Endothelial cell of umbilical vein (primary cell): Measurements from ENCODE around the gene SLC1A7. TPM values are rescaled to one million over a fixed set of nuclear protein-coding genes. Genes with fewer than 3 reads are reported as not detected.

Source experiments
- BruUV-seq: library from RNA; stranded (reverse); fragments of 400-500 nt; replicated peaks from 2 replicates; lab custom pipeline; 2021; lab: Mats Ljungman, UMichigan
- CTCF ChIA-PET: fragments of 300-600, 350-600 bp; sonication (Branson Sonifier 250); formaldehyde crosslinking; loops from one replicate; lab custom pipeline; 2021; ENCODE audit warnings: antibody characterized with exemption, inconsistent platforms; lab: Charles Lee
- POLR2A ChIA-PET: fragments of 300-600, 350-600 bp; sonication (Branson Sonifier 250); formaldehyde crosslinking; loops from one replicate; lab custom pipeline; 2021; ENCODE audit warnings: antibody characterized with exemption, inconsistent platforms; lab: Charles Lee
- DNase-seq: peaks from one replicate; pipeline ENCODE4 v3.0.0-alpha.2; 2011; ENCODE audit warnings: low read depth, low spot score
- FAIRE-seq: peaks from 2 replicates; lab custom pipeline; 2011; peaks lifted over from hg19 to GRCh38; lab: Jason Lieb, UNC
- H2AFZ ChIP-seq: 2 replicates; pipeline ENCODE4 v1.6.0; 2012; ENCODE audit warnings: low read depth, low read length, control low read depth, inconsistent platforms
- H3K27ac ChIP-seq: 2 replicates; pipeline ENCODE4 v1.5.1; 2011; ENCODE audit warnings: low read depth, mild to moderate bottlenecking, control low read depth, low read length, moderate library complexity; ENCODE audit not compliant: insufficient read depth
- H3K27me3 ChIP-seq, 2 experiments: 2 replicates each; pipeline versions ENCODE4 v1.6.0 to v1.6.1; 2011; ENCODE audit warnings: low read length in 2 of 2, mixed read lengths in 1 of 2; ENCODE audit not compliant: control insufficient read depth in 2 of 2, insufficient read depth in 2 of 2
- H3K36me3 ChIP-seq, 2 experiments: 2 replicates in 1 of 2; 3 replicates in 1 of 2; pipeline ENCODE4 v1.5.1; 2011; ENCODE audit warnings: low read length in 2 of 2, mild to moderate bottlenecking in 1 of 2, moderate library complexity in 1 of 2; ENCODE audit not compliant: control insufficient read depth in 2 of 2, insufficient read depth in 2 of 2; ENCODE audit errors: extremely low read depth in 1 of 2
- H3K4me1 ChIP-seq: 3 replicates; pipeline ENCODE4 v1.5.1; 2011; ENCODE audit warnings: mild to moderate bottlenecking, low read length; ENCODE audit not compliant: control insufficient read depth, insufficient read depth; ENCODE audit errors: extremely low read depth
- H3K4me2 ChIP-seq: 2 replicates; pipeline ENCODE4 v1.6.1; 2011; ENCODE audit warnings: low read length, control low read depth, mixed read lengths; ENCODE audit not compliant: insufficient read depth
- H3K4me3 ChIP-seq, 3 experiments: fragments of 200-600 bp in 1 of 3; sonication (generic), shearing (Covaris generic) in 1 of 3; replicated peaks in 1 of 3; 2 replicates each; pipeline ENCODE4 v1.5.1; 2011 to 2016; ENCODE audit warnings: control low read depth in 3 of 3, low read length in 3 of 3, mild to moderate bottlenecking in 2 of 3, inconsistent platforms in 1 of 3, low read depth in 1 of 3, moderate library complexity in 1 of 3; ENCODE audit not compliant: insufficient read depth in 1 of 3
- H3K79me2 ChIP-seq: 2 replicates; pipeline ENCODE4 v1.6.0; 2012; ENCODE audit warnings: low read length, inconsistent platforms; ENCODE audit not compliant: control insufficient read depth, insufficient read depth
- H3K9ac ChIP-seq: replicated peaks from 2 replicates; pipeline ENCODE3; 2011; ENCODE audit warnings: low read length, control low read depth; ENCODE audit not compliant: insufficient read depth; ENCODE audit errors: extremely low read depth
- H3K9me1 ChIP-seq: replicated peaks from 3 replicates; pipeline ENCODE4 v1.6.0; 2011; ENCODE audit warnings: mild to moderate bottlenecking, low read length; ENCODE audit not compliant: control insufficient read depth, insufficient read depth; ENCODE audit errors: extremely low read depth
- H3K9me3 ChIP-seq: replicated peaks from 2 replicates; pipeline ENCODE4 v1.5.1; 2012; ENCODE audit warnings: low read length, inconsistent platforms; ENCODE audit not compliant: control insufficient read depth, insufficient read depth
- H4K20me1 ChIP-seq: replicated peaks from 2 replicates; pipeline ENCODE3; 2011; ENCODE audit warnings: mild to moderate bottlenecking, low read length; ENCODE audit not compliant: control insufficient read depth, insufficient read depth; ENCODE audit errors: extremely low read depth
- EZH2 ChIP-seq: IDR thresholded peaks from 2 replicates; pipeline ENCODE4 v1.6.1; 2012; ENCODE audit warnings: borderline replicate concordance, low read depth, mild to moderate bottlenecking, moderate library complexity, low read length, inconsistent platforms; ENCODE audit not compliant: severe bottlenecking
- FOS ChIP-seq: IDR thresholded peaks from 2 replicates; pipeline ENCODE4 v1.6.1; 2011; ENCODE audit warnings: mild to moderate bottlenecking, low read length, moderate library complexity, borderline replicate concordance; ENCODE audit not compliant: insufficient read depth
- GATA2 ChIP-seq: IDR thresholded peaks from 2 replicates; pipeline ENCODE4 v1.7.0; 2011; ENCODE audit warnings: low read depth, mild to moderate bottlenecking, moderate library complexity, mixed read lengths, low read length; ENCODE audit not compliant: insufficient read length, insufficient read depth
- JUN ChIP-seq: IDR thresholded peaks from 2 replicates; pipeline ENCODE4 v1.6.1; 2011; ENCODE audit warnings: borderline replicate concordance, low read depth; ENCODE audit not compliant: insufficient read length, insufficient read depth
- MYC ChIP-seq: IDR thresholded peaks from one replicate; pipeline ENCODE4 v1.6.1; 2011; ENCODE audit warnings: mild to moderate bottlenecking, low read depth, low read length
- POLR2A ChIP-seq: IDR thresholded peaks from 2 replicates; pipeline ENCODE4 v1.6.1; 2012; ENCODE audit warnings: low read depth, mild to moderate bottlenecking, control low read depth, low read length
- POLR2AphosphoS5 ChIP-seq: IDR thresholded peaks from 2 replicates; pipeline ENCODE4 v1.6.1; 2012; ENCODE audit warnings: low read depth, mild to moderate bottlenecking, control low read depth, low read length, moderate library complexity; ENCODE audit not compliant: insufficient read depth
- dilution Hi-C: fragments of 300-500 bp; cut with MboI; formaldehyde crosslinking; loops from one replicate; pipeline ENCODE4 v1.15.0; 2019; ENCODE audit warnings: low sequenced_read_pairs; ENCODE audit not compliant: extremely low pct_ligation_motif_present
- intact Hi-C: fragments of 100-400 bp; cut with micrococcal nuclease; formaldehyde crosslinking; loops from one replicate; pipeline ENCODE4 v1.10.0; 2022
- polyA plus RNA-seq, 4 experiments: library from polyadenylated mRNA; depleted of rRNA in 3 of 4; stranded (reverse) in 3 of 4; unstranded in 1 of 4; fragments of >200 nt; gene quantifications; 2 replicates each; pipeline versions ENCODE4 v1.2.1 to v1.2.3, GENCODE V29; 2011 to 2012; ENCODE audit warnings: missing spikeins in 1 of 4
- total RNA-seq: library from RNA; stranded (reverse); gene quantifications from 2 replicates; pipeline ENCODE4 v1.2.3, GENCODE V29; 2021
- TF ChIP-seq, protein P1 (sequence below), 2 donors: IDR thresholded peaks; 1 replicate in 1 of 2; 2 replicates in 1 of 2; pipeline ENCODE4 v1.5.1; 2011; ENCODE audit warnings: low read length in 2 of 2, mild to moderate bottlenecking in 2 of 2, moderate library complexity in 2 of 2, control low read depth in 1 of 2, inconsistent platforms in 1 of 2, low read depth in 1 of 2; ENCODE audit not compliant: insufficient read depth in 1 of 2; ENCODE audit errors: extremely low read depth in 1 of 2
- TF ChIP-seq, protein P2 (sequence below): IDR thresholded peaks from 2 replicates; pipeline ENCODE4 v1.6.1; 2011; ENCODE audit not compliant: insufficient read depth, insufficient read length

The SLC1A7 gene
- total and polyA plus RNA-seq, 2 donors (not counting 3 experiments of a cell fraction or from before 2014, with no cell fraction given), result not detected

DNA sequence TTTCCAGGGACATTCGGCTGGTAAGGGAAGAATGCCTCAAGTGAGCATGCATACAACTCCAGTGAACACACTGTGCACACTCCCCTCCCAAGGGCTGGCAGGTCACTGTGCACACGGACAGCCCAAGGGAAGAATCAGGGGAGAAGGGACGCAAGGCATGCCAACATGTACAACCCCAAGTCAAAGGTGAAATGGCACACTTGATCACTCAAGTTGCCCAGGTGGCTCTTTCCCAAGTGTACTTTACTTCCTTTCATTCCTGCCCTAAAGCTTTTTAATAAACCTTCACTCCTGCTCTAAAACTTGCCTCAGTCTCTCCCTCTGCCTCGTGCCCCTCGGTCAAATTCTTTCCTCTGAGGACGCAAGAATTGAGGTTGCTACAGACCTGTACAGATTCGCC is 13.5 kb upstream of the SLC1A7 start:
- Histone ChIP-seq H3K79me2 (no peaks in the 10 kb centered on the region), H3K9me3 (no peaks in the 10 kb centered on the region), H2AFZ (no peak overlapping the region), H3K27ac (no peak overlapping the region), H3K9me1 (no peaks in the 10 kb centered on the region), H4K20me1 (no peaks in the 10 kb centered on the region), H3K36me3 (no peaks in the 10 kb centered on the region), H3K9ac (no peak overlapping the region), H3K4me1 (no peaks in the 10 kb centered on the region), H3K4me3 (no peak overlapping the region), H3K4me2 (no peak overlapping the region), H3K27me3 (peaks cover under 1 to 3% of the 10 kb centered on the region in 2 experiments)
- TF ChIP-seq, protein P1, sequence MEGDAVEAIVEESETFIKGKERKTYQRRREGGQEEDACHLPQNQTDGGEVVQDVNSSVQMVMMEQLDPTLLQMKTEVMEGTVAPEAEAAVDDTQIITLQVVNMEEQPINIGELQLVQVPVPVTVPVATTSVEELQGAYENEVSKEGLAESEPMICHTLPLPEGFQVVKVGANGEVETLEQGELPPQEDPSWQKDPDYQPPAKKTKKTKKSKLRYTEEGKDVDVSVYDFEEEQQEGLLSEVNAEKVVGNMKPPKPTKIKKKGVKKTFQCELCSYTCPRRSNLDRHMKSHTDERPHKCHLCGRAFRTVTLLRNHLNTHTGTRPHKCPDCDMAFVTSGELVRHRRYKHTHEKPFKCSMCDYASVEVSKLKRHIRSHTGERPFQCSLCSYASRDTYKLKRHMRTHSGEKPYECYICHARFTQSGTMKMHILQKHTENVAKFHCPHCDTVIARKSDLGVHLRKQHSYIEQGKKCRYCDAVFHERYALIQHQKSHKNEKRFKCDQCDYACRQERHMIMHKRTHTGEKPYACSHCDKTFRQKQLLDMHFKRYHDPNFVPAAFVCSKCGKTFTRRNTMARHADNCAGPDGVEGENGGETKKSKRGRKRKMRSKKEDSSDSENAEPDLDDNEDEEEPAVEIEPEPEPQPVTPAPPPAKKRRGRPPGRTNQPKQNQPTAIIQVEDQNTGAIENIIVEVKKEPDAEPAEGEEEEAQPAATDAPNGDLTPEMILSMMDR (IDR thresholded peaks at IDR 0.05; ENCODE audit: extremely low read depth in 1 of 2, insufficient read depth in 1 of 2, low read depth in 1 of 2, low read length in 2 of 2), result no peak
- no peak for TF ChIP-seq JUN
- TF ChIP-seq, protein P2, sequence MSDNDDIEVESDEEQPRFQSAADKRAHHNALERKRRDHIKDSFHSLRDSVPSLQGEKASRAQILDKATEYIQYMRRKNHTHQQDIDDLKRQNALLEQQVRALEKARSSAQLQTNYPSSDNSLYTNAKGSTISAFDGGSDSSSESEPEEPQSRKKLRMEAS, result no peak
- no peak for TF ChIP-seq POLR2AphosphoS5
- TF ChIP-seq POLR2A, result no peak
- no peak for TF ChIP-seq GATA2
- TF ChIP-seq MYC, result no peak
- no peak for TF ChIP-seq FOS
- TF ChIP-seq EZH2, result no peak
- no peak for FAIRE-seq
- ChIA-PET POLR2A (no interaction called here), CTCF (no interaction called here)
- no TSS peak for BruUV-seq
- dilution Hi-C loops (no loop called here), intact Hi-C loops (no loop called here)
- DNase-seq, result no peak
